GM19395 (cell line): Measurements from ENCODE around the gene STEAP1.
"Not testable (repeated sequence)": the region's sequence is repeated elsewhere in the genome, so short reads cannot be mapped to it uniquely, and the experiment has no call there.

Source experiments
- ATAC-seq: cut with Tn5 transposase; IDR thresholded peaks from one replicate; pipeline ENCODE4 v1.9.1; 2021; ENCODE audit warnings: mild to moderate bottlenecking, moderate library complexity; ENCODE audit not compliant: unreplicated experiment

STEAP1 gene

DNA sequence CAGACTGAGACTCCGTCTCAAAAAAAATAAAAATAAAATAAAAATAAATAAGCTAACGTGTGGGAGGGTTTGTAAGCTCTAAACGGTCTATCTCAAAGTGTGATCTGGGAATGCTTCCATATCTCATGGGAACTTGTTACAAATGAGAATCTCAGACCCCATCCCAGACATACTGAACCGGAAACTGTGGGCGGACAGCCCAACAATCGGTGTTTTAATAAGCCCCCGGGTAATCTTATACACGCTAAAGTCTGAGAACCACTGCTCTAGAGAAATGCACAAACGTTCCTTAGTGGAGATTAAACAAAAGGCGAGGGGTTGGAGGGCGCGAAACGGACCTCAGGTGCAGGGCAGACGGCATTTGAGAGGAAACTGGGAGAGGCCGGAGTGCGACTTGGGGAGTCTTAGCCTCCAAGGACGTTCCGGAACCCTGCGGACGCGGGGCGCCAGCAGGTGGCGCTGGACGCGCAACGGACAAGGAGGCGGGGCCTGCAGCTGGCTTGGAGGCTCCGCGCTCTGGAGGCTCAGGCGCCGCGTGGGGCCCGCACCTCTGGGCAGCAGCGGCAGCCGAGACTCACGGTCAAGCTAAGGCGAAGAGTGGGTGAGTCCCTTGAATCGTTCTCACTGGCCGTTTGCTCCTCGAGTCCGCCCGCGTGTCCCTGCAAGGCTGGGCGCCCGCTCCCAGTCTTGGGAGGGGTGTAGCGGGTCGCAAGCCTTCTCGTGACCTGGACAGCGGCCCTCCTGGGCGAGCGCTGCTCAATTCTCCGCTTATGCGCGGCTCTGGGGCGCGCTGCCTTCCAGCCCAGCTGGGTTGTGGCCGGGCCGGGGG is at the start of gene STEAP1:
TSS of gene STEAP1 (plus strand) at position 527 of the 829 bp plus-strand sequence. CDS start 5,320 bp downstream, outside the sequence.
- peak; percentile 94 for ATAC-seq

DNA sequence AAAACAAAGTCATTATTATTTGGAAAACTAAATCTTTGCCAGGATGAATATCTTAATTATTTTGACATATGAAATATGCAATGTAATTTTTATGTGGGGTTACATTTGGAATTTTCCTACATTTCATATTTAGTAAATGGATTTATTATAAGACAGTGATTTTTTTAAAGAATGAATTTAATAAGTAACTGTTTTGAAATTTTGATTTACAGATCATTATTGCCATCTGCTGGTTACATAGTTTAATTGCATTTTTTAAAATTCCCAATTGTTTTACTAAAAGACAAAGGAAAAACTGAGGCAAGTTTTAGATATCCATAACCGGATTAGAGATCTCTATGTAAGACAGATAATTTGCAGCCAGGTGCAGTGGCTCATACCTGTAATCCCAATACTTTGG is 39.3 kb upstream of the STEAP1 start:
- ATAC-seq = not testable (repeated sequence)

DNA sequence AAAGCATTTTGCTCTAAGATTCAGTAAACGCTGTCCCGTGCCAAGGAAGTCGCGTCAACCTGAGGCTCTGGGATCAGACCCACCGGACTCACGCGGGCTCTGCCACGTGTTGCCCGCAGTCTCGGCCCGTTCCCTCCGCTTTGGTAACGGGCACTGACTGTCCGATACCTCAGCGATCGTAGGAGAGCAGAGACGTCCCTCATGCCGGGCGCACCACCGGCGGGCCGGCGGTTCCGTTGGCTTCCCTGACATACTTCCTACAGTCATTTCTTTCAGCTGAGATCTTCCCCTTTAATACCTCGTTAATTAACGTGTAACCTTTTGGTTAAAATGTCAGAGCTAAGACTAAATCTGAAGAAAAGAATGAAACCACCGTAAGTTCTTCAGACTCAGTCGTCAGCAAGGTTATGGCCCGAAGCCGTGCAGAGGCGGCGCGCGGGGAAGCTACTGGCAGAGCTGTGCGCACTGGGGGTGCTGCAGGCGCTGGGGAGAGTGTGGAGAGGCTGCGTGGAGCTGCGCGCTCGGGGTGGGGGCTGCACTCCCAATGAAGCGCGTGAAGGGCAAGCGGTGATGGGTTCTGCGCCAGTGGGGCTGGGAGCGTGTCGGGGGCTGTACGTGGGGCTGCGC is 35.6 kb upstream of the STEAP1 start:
- ATAC-seq = not testable (repeated sequence)

DNA sequence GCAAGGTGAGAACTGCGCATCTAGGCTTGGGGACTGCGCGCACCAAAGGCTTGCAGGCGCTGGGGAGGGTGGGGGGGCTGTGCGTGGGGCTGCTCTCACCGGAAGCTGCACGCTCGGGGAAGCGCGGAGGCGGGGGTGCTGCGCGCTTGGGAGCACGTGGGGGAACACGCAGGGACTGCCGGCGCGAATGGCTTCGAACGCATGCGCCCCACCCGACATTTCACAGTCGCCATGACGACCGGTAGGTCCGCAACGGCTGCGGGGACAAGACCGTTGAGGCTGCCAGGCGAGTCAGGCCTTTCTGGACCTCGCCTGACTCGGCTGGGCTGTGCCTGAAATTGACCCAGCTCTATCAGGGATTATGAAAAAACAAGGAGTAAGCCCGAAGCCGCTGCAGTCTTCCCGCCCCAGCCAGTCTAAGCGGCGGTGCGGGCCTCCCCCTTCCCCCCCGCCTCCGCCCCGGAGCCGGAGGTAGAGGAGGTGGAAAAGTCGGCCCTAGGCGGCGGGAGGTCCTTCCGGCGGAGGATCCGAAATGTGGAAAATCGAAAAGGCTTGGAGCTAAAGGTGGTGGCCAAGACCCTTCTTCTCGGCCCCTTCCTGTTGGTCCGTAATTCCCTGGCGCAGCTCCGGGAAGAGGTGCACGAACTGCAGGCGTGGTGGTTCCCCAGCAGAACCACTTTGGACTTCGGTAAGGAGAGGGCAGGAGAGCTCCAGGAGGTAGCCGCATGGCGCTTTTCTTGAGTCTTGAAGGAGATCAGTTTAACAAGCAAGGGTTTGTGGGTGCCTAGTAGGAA is 34.9 kb upstream of the STEAP1 start:
- no peak for ATAC-seq

DNA sequence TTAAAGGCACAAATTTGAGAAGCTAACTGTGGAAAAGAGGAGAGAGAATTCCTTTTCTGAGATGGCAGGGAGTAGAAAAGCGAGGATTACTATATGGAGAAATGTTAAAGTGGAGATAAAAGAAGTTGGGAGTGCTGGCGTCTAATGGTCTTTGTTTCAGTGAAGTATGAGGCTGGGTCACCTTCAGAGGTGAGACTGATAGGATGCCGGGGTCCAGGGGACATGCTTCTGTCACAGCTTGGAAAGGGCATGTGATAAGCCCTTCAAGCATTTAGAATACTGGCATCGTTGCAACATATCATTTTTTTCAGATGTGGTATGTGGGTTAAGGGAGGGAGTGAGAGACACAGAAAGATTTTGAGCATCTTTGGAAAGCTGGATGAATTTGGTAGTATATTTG is 34.1 kb upstream of the STEAP1 start:
- not testable (repeated sequence) for ATAC-seq

DNA sequence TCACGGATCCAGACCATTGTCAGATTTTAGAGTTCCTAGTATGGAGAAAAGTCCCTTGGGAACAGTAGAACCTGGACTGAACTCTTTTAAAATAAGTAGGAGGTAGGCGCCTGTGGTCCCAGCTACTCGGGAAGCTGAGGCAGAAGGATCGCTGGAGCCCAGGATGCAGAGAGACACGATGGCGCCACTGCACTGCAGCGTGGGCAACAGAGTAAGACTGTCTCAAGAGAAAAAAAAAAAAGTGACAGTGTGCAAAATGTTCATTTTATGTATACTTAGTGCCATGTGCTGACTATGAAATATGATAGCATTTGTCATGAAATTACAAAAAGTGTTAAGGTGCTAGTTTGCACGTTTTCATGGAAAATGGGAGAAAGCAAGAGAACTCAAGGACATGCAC is 22.5 kb upstream of the STEAP1 start:
- ATAC-seq = not testable (repeated sequence)

DNA sequence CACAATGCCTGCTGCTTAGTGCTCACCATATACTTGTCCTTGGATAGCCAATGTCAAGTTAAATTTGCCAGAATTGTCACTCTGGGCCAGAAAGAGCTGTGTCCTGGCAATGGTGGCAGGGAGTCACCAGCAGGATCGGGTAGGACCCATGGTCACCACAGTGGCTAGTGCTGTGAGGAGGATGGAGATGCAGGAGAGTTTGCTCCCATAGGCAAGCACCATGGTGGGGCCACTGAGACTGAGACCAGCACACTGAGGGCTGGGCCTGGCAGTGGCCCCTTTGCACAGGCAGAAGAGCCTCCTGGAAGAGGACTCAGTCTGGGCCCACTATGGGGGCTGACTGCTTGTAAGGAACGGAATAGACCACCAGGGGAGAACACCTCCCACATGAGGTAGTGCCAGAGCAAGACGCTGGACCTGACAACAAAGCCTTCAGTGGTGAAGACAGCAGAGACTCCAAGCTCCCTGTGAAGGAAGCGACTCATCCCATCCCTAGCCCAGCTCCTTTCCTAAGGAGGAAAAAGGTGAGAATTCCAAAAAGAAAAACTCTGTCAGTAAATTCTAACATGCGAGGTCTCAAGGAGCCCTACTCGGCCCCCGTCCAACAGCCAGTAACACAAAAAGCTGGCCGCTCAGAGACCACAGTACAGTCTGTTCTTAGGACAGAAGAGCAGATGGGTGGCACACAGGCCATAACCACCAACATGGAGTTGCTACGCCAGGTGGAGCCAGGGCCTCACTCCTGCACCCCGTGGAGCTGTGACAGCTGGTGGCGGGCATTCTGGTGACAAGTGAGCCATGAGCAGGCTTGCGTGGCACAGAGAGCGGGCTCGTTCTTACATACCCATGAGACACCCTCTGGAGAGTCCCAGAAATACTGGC is 6.9 kb upstream of the STEAP1 start:
- not testable (repeated sequence) for ATAC-seq

DNA sequence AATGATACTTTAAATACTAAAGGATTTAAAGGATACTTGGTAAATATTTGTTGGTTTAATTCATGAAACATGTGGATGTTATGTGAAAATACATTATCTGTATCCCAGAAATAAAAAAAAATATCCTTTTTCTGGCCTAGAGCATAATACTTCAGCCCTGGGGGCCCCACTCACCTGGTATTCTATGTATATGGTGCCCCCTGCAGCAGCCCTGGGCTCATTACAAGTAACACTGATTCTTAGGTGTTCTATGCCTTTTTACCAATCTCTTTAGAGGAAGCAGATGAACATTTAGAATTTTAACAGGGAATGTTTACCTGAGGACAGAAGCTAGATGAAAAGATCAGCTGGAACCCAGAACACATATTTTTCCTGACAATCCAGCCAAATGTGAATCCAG is 4.8 kb upstream of the STEAP1 start:
- not testable (repeated sequence) for ATAC-seq

DNA sequence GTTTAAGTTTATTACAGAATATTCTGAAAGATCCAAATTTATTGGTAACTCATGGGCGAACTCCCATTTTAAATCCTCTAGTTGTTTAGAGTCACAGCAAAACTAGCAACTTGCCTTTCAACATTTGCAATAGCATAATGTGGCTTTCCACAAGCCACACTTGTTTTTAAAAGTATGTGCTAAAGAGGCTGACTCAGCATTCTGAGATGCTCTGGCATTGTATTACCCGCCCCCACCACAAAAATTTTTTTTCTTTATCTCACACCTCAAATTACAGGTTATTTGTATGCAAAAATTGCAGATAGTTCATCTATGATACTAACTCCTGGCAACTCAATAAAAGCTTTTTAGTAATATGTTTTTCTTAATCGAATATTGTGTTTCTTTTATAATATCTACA is 2.4 kb upstream of the STEAP1 start:
- ATAC-seq = not testable (repeated sequence)

DNA sequence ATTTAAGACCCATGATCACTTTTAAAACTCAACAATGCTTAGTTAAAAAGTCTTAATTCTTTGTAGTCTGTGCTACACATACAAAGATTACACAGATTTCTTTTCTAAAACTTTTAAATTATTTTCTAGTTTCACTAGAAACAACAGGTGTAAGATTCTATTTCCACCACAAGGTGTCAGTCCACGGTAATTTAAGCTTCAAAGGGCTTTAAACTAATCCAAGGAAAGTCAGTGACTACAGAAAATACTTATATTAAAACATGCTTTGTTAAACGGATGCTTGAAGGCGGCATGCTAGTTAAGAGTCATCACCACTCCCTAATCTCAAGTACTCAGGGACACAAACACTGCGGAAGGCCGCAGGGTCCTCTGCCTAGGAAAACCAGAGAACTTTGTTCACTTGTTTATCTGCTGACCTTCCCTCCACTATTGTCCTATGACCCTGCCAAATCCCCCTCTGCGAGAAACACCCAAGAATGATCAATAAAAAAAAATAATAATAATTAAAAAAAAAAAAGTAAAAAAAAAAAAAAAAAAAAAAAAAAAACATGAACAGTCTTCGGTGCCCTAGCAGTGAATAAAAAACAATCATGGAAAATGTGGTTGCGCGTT is 1.5 kb upstream of the STEAP1 start:
- ATAC-seq = peak; percentile 34

DNA sequence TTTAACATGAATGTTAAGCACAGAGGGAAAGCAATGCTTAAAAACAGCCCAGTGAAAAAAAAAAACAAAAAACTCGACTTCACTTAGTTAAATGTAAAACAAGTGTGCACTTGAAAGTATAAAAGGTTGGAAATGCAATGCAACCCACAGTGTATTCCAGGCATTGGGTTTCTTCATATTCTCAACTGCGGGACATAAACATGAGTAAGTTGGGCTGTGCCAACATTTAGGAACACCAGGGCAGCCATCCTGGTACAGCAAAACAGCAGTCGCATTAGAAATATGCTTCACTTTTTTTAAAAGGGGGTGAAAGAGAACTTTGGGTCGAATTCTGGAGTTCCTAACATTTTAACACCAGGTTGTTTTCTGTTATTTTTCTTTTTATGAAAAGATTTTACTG is 937 bp downstream of the STEAP1 start:
- ATAC-seq = no peak

DNA sequence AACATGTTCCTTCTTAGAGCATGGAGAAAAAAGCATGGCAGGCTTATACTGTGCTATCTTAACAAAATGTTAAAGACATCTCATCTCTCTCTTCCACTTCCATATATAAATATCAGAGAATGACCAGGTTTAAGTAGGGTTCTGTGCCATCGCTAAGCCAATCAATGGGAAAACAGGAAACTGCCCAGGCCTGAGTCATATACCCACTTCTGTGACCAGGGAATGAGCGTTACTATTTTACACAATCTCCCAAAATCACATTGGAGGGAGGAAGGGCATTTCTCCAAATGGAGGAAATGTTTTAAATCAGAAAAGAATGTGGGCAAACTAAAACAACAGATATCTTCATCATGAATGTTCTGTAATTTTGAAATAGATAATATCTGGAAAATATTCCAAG is 3.1 kb downstream of the STEAP1 start:
- ATAC-seq = not testable (repeated sequence)

DNA sequence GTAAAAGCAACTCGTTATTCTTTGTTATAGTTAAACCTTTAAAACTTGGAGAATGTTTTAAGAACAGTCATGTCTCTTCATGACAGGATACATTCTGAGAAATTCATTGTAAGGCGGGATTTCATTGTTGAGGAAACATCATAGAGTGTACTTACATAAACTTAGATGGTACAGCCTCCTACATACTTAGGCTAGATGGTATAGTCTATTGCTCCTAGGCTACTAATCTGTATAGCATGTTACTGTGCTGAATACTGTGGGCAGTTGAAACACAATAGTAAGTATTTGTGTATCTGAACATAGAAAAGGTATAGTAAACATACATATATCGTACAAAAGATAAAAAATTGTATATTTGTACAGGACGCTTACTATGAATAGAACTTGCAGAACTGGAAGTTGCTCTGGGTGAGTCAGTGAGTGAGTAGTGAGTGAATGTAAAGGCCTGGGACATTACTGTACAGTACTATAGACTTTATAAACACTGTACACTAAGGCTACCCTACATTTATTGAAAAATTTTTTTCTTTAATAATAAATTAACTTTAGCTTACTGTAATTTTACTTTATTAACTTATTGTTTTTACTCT is 3.6 kb downstream of the STEAP1 start:
- ATAC-seq = not testable (repeated sequence)

DNA sequence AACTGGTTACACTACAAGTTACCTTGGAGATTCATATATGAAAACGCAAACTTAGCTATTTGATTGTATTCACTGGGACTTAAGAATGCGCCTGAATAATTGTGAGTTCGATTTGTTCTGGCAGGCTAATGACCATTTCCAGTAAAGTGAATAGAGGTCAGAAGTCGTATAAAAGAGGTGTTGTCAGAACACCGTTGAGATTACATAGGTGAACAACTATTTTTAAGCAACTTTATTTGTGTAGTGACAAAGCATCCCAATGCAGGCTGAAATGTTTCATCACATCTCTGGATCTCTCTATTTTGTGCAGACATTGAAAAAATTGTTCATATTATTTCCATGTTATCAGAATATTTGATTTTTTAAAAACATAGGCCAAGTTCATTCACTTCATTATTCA is 9.3 kb downstream of the STEAP1 start:
- ATAC-seq = no peak

DNA sequence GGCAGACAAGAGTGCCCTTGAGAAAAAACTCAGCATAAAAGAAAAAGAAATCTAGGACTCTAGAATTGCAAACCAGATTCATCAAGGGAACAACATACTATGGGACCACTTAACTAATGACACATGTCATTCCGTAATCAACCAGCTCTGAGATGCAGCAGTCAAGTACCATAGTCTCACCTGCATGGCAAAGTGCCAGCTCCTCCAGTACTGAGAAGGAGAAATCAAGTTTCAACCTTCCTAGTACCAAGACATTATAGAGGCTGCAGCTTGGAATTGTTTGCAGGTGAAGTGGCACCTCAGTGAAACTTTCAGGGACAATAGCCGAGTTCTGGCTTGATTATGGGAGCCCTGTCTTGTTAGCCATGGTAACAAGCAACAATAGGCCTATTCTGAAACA is 11.5 kb downstream of the STEAP1 start:
- ATAC-seq = no peak

DNA sequence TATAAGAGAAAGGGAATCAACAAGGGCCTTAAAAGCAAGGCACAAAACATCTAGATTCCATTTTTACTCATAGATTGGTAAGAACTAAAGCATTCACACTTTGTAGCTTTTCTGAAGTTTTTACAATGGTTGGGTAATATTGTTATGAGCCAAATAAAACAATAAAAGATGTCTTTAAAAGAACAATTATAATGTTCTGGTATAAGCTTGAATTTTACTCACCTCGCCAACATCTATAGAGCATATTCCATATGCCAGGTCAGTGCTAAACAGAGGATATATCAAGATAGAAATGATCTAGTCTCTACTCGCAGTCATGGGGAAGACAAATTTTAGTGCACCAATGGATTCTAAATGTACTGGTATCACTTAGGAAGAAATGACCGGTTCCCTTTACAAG is 11.9 kb downstream of the STEAP1 start:
- no peak for ATAC-seq

DNA sequence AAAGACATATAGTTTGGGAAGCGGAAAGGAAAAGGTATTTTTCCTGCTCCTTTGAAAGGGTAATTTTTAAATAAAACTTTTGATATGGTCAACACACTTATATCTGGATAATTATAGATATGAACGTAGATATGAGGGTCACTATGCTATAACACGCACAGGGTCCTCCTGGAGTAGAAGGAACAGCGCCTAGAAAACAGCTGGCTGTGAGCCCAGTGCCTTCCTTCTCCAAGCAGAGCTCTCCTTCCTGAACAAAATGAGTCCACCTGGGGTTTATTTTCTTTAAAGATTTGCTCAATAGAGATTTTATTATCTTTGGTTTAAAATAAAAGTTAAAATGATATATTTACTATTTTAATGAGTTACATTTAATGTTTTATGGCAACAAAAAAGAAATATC is 13.1 kb downstream of the STEAP1 start:
- ATAC-seq = no peak

DNA sequence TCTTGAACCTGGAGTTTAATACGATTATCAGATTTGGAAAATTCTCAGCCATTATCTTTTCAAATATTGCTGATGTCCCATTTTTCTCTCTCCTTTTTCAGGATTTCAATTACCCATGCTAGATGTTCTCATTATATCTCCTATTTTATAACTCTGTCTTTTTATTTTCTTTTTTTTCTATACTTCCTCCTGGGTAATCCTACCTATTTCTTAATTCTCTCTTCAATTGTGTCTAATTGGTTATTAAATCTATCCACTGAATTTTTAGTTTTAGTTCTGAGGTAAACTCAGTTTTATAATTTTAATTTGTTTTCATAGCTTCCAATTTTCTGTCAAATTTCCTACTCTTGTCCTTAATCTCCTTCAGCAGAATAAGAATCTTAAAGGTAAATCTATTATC is 15.6 kb downstream of the STEAP1 start:
- ATAC-seq = no peak

DNA sequence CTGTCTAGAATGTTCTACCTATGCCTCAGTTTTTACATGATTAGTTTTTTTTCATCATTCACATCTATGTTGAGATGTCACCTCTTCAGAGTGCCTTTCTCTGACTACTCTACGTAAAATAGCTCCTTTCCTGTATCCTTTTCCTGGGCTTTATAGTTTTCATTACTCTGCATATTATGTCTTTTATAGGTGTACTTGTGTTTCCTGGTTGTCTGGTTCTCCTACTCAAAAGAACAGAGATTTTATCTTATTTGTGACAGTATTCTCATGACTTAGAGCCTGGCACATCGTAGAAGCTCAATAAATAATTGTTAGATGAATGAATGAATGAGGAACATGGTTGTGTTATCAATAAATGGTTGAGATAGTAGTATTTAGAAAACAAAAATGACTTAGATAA is 17.9 kb downstream of the STEAP1 start:
- no peak for ATAC-seq

DNA sequence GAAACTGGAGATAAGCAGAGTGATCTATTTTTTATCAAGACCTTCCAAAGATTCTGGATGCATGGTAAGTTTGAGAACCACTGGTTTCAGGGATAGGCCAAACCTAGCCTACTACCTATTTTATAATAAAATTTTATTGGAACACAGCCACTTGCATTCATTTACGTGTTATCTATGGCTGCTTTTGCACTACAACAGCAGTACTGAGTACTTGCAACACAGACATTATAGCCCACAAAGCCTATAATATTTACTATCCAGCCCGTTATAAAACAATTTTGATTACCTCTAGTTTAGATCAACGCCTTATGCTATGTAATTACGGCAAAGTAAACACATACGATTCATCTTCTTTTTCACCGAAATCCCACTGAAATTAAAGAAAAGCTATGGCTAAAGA is 18.4 kb downstream of the STEAP1 start:
- no peak for ATAC-seq
